Bone marrow (tissue), 2 donors: ENCODE results near the gene JMJD1C.

ENCODE experiments used
- DNase-seq, 2 donors: peaks; one replicate each; lab custom pipeline; 2025; lab: John Stamatoyannopoulos, UW

The JMJD1C gene

GRCh38 chr10:63129888-63130287, 335.9 kb downstream of the JMJD1C start:
- DNase-seq: no peak

DNA sequence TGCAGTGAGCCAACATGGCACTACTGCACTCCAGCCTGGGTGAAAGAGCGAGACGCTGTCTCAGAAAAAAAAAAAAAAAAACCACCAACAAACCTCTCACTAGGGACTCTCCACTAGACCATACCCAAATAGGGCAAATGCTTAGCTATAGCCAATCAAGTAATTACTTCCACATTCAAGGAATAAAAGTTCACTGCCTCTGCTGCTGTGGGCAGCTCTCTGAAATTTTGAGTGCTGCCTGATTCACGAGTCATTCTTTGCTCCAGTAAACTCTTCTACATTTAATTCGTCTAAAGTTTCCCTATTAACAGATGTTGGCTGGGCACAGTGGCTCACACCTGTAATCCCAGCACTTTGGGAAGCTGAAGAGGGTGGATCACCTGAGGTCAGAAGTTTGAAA, 337.3 kb downstream of the JMJD1C start:
- no peak for DNase-seq

- no peak for DNase-seq
These were observed 340.3 kb downstream of the JMJD1C start for GRCh38 chr10:63125459-63125858.

GRCh38 chr10:63123727-63124362, 341.9 kb downstream of the JMJD1C start:
- DNase-seq: no peak

DNA sequence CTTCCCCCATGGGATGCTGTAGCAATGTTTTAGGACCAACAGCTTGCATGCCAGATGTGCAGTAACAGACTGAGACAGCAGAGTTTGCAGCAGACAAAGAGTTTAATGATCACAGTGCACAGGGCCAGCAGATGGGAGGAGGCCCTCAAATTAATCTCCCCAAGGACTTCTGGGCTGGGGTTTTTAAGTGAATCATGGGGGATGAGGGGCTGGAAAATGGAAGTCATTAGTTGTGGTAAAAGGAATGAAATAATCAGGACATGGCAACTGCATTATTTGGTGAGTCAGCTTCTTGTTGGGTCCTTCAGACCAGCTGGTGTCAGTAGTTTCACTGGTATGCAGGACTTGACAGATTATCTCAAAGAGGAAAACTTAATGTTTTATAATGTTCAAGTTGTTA, 345.2 kb downstream of the JMJD1C start:
- DNase-seq: no peak

GRCh38 chr10:63119041-63119440, 346.7 kb downstream of the JMJD1C start:
- no peak for DNase-seq
